DOHH2 (cell line): ENCODE data around the gene SHB.

ENCODE experiments used
- EZH2phosphoT487 ChIP-seq: fragments of 200-600 bp; sonication (generic); IDR thresholded peaks from 2 replicates; pipeline ENCODE4 v1.6.1; 2017; ENCODE audit warnings: borderline replicate concordance, mild to moderate bottlenecking, antibody characterized with exemption, low read length, moderate library complexity, mixed read lengths
- TF ChIP-seq, protein P1 (sequence below): fragments of 200-600 bp; sonication (generic); IDR thresholded peaks from one replicate; pipeline ENCODE4 v1.5.1; 2014; ENCODE audit warnings: antibody characterized with exemption, mild to moderate bottlenecking, low read depth, low read length; ENCODE audit not compliant: poor library complexity, severe bottlenecking

DNA sequence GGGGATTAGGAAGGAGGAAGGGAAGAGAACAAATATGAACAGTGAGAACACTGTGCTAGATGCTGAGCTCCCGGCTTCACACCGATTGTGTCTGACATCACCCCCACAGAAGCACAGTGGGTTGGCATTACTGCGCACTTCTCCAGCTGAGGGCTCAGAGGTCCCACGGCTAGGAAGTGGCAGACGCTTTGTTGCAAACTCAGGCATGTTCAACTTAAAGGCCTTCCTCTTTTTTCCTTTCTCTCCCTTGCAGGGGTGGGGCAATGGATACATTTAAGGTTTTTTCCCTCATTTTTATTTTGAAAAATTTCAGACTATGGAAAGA is 15.5 kb upstream of the SHB start:
- no peak for TF ChIP-seq EZH2phosphoT487
- TF ChIP-seq, protein P1, sequence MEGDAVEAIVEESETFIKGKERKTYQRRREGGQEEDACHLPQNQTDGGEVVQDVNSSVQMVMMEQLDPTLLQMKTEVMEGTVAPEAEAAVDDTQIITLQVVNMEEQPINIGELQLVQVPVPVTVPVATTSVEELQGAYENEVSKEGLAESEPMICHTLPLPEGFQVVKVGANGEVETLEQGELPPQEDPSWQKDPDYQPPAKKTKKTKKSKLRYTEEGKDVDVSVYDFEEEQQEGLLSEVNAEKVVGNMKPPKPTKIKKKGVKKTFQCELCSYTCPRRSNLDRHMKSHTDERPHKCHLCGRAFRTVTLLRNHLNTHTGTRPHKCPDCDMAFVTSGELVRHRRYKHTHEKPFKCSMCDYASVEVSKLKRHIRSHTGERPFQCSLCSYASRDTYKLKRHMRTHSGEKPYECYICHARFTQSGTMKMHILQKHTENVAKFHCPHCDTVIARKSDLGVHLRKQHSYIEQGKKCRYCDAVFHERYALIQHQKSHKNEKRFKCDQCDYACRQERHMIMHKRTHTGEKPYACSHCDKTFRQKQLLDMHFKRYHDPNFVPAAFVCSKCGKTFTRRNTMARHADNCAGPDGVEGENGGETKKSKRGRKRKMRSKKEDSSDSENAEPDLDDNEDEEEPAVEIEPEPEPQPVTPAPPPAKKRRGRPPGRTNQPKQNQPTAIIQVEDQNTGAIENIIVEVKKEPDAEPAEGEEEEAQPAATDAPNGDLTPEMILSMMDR = no peak
